Measurements from ENCODE around the gene ALOX12. TPM values are rescaled to one million over a fixed set of nuclear protein-coding genes. Genes with fewer than 3 reads are reported as not detected.

The ALOX12 gene
- total RNA-seq, 1 experiment from 2014 or later, result not detected

GRCh38 chr17:7001318-7001961, 5.6 kb downstream of the ALOX12 start:
- peak; percentile 4 for DNase-seq (ENCODE audit: low spot score)

GRCh38 chr17:7002288-7003047, 6.6 kb downstream of the ALOX12 start:
- no peak for DNase-seq (ENCODE audit: low spot score)

GRCh38 chr17:7003745-7004144, 7.9 kb downstream of the ALOX12 start:
- DNase-seq (ENCODE audit: low spot score), result no peak

GRCh38 chr17:7004398-7005253, 8.8 kb downstream of the ALOX12 start:
- DNase-seq (ENCODE audit: low spot score), result peak; percentile 78

- DNase-seq (ENCODE audit: low spot score), result no peak
Measured at GRCh38 chr17:7005716-7006115, 9.9 kb downstream of the ALOX12 start.

GRCh38 chr17:7007143-7007542, 11.3 kb downstream of the ALOX12 start:
- DNase-seq (ENCODE audit: low spot score), result no peak

- no peak for DNase-seq (ENCODE audit: low spot score)
Measured at GRCh38 chr17:7010523-7010922, 14.7 kb downstream of the ALOX12 start.

- DNase-seq (ENCODE audit: low spot score), result no peak
Measured at GRCh38 chr17:7011415-7011814, 15.6 kb downstream of the ALOX12 start.

GRCh38 chr17:7011942-7012254, 16.0 kb downstream of the ALOX12 start:
- DNase-seq (ENCODE audit: low spot score), result peak; percentile 23

GRCh38 chr17:7014261-7014994, 18.6 kb downstream of the ALOX12 start:
- peak; percentile 90 for DNase-seq (ENCODE audit: low spot score)

- no peak for DNase-seq (ENCODE audit: low spot score)
Measured at GRCh38 chr17:7014995-7015958, 19.4 kb downstream of the ALOX12 start.

GRCh38 chr17:7016418-7016817, 20.6 kb downstream of the ALOX12 start:
- DNase-seq (ENCODE audit: low spot score), result no peak

- DNase-seq (ENCODE audit: low spot score), result no peak
Measured at GRCh38 chr17:7016886-7017826, 21.3 kb downstream of the ALOX12 start.

GRCh38 chr17:7017827-7018200, 22.0 kb downstream of the ALOX12 start:
- DNase-seq (ENCODE audit: low spot score), result no peak

GRCh38 chr17:7018331-7018964, 22.6 kb downstream of the ALOX12 start:
- no peak for DNase-seq (ENCODE audit: low spot score)

- DNase-seq (ENCODE audit: low spot score), result no peak
Measured at GRCh38 chr17:7019367-7019766, 23.5 kb downstream of the ALOX12 start.

- no peak for DNase-seq (ENCODE audit: low spot score)
Measured at GRCh38 chr17:7019839-7020519, 24.1 kb downstream of the ALOX12 start.

- no peak for DNase-seq (ENCODE audit: low spot score)
Measured at GRCh38 chr17:7020894-7021664, 25.2 kb downstream of the ALOX12 start.

Data from HT-29 (cell line).